ENCODE measurements around the gene RBFOX2. TPM values are rescaled to one million over a fixed set of nuclear protein-coding genes. Genes with fewer than 3 reads are reported as not detected.

Gene RBFOX2
- total RNA-seq, 1 experiment from 2014 or later = 144 TPM

GRCh38 chr22:35728639-35729308 is 299.9 kb downstream of the RBFOX2 start:
- Histone ChIP-seq H3K27ac (no peak overlapping the region), H3K36me3 (no peaks in the 10 kb centered on the region), H3K4me1 (replicated peaks) (no peaks in the 10 kb centered on the region), H3K9me3 (replicated peaks) (no peaks in the 10 kb centered on the region), H3K4me3 (no peak overlapping the region), H3K27me3 (replicated peaks) (no peaks in the 10 kb centered on the region)
- no peak for DNase-seq (ENCODE audit: low read depth in 1 of 2, low spot score in 2 of 2)

DNA sequence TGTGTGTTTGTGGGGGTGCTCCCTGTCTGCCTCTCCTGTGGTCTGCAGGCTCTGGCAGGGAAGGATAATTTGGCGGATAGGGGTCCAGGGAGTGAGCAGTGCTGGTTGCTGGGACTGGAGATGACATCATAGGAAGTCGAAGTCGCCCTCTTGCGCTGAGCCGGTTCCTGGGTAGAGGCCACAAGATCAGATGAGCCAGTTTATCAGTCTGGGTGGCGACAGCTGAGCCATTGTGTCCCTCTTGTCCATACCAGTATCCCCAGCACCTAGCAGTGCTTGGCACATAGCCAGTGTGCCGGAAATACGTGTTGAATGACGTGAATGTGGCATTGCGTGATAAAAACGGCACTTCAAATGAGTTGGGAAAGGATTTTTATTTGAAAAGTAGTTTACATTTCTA is 301.2 kb downstream of the RBFOX2 start:
- Histone ChIP-seq H3K4me3 (no peak overlapping the region), H3K9me3 (replicated peaks) (no peaks in the 10 kb centered on the region)
- DNase-seq (ENCODE audit: low read depth in 1 of 2, low spot score in 2 of 2) = no peak

DNA sequence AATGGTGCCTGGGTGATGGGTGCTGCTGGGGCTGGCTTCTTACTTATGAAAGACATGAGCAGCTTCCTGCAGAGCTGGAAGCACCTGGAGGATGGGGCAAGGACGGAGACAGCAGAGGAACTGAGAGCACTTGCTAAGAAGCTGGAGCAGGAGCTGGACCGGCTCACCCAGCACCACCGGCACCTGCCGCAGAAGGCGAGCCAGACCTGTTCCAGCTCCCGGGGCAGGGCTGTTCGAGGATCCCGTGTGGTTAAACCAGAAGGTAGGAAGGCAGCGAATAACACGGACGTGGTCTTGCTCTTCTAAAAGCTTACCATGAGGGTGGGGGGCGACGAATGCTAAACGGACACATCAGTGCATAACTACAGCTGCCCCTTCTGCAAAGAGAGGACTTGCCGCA is 301.7 kb downstream of the RBFOX2 start:
- Histone ChIP-seq H3K27ac (no peak overlapping the region), H3K9me3 (replicated peaks) (no peaks in the 10 kb centered on the region), H3K27me3 (replicated peaks) (no peaks in the 10 kb centered on the region), H3K4me1 (replicated peaks) (no peaks in the 10 kb centered on the region), H3K4me3 (no peak overlapping the region), H3K36me3 (no peaks in the 10 kb centered on the region)
- DNase-seq (ENCODE audit: low read depth in 1 of 2, low spot score in 2 of 2) = no peak

More for the DNA sequence above, 301.2 kb downstream of the RBFOX2 start:
- no peaks in the 10 kb centered on the region for H3K27me3 ChIP-seq (replicated peaks)
- H3K27ac ChIP-seq = no peak overlapping the region
- H3K4me1 ChIP-seq (replicated peaks) = no peaks in the 10 kb centered on the region
- H3K36me3 ChIP-seq = no peaks in the 10 kb centered on the region

- DNase-seq (ENCODE audit: low read depth in 1 of 2, low spot score in 2 of 2) = no peak
- H3K9me3 ChIP-seq (replicated peaks) = no peaks in the 10 kb centered on the region
- no peak overlapping the region for H3K27ac ChIP-seq
- no peaks in the 10 kb centered on the region for H3K27me3 ChIP-seq (replicated peaks)
- H3K4me3 ChIP-seq = no peak overlapping the region
- H3K4me1 ChIP-seq (replicated peaks) = no peaks in the 10 kb centered on the region
- H3K36me3 ChIP-seq = no peaks in the 10 kb centered on the region
Measured at GRCh38 chr22:35726398-35726797, 302.2 kb downstream of the RBFOX2 start.

GRCh38 chr22:35725521-35725920 is 303.1 kb downstream of the RBFOX2 start:
- no peak overlapping the region for H3K4me3 ChIP-seq
- no peak for DNase-seq (ENCODE audit: low read depth in 1 of 2, low spot score in 2 of 2)
- H3K27ac ChIP-seq = no peak overlapping the region

GRCh38 chr22:35721960-35722359 is 306.7 kb downstream of the RBFOX2 start:
- DNase-seq (ENCODE audit: low read depth in 1 of 2, low spot score in 2 of 2) = no peak
- no peaks in the 10 kb centered on the region for H3K36me3 ChIP-seq
- no peak overlapping the region for H3K4me3 ChIP-seq
- H3K27ac ChIP-seq = no peak overlapping the region
- no peaks in the 10 kb centered on the region for H3K9me3 ChIP-seq (replicated peaks)
- H3K4me1 ChIP-seq (replicated peaks) = no peaks in the 10 kb centered on the region
- no peaks in the 10 kb centered on the region for H3K27me3 ChIP-seq (replicated peaks)

More at GRCh38 chr22:35725521-35725920, 303.1 kb downstream of the RBFOX2 start:
- Histone ChIP-seq H3K27me3 (replicated peaks) (no peaks in the 10 kb centered on the region), H3K9me3 (replicated peaks) (no peaks in the 10 kb centered on the region), H3K36me3 (no peaks in the 10 kb centered on the region), H3K4me1 (replicated peaks) (no peaks in the 10 kb centered on the region)

- no peaks in the 10 kb centered on the region for H3K9me3 ChIP-seq (replicated peaks)
- H3K27me3 ChIP-seq (replicated peaks) = no peaks in the 10 kb centered on the region
- peaks cover 2% of the 10 kb centered on the region; the same call in 1 of the 2 replicates for H3K4me1 ChIP-seq (replicated peaks)
- H3K27ac ChIP-seq = no peak overlapping the region
- no peak for DNase-seq (ENCODE audit: low read depth in 1 of 2, low spot score in 2 of 2)
- H3K36me3 ChIP-seq = no peaks in the 10 kb centered on the region
- no peak overlapping the region for H3K4me3 ChIP-seq
Measured at GRCh38 chr22:35719212-35719875, 309.3 kb downstream of the RBFOX2 start.

DNA sequence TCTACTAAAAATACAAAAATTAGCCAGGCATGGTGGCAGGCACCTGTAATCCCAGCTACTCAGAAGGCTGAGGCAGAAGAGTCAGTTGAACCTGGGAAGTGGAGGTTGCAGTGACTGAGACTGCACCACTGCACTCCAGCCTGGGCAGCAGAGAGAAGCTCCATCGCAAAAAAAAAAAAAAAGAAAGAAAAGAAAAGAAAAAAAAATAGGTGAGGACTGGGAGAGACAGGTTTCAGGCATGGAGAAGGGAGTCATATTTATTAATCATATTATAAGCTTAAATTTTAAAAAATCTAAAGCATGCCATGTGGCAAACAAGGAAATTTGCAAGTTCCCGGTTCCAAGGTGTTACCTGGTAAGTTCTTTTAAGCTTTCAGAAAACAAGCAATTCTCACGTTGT is 311.1 kb downstream of the RBFOX2 start, which contains the start of gene APOL5:
APOL5 (plus strand) TSS at position 301 of the 400 bp plus-strand sequence; CDS start at position 301, 0 bp downstream.
- H3K27me3 ChIP-seq (replicated peaks) = no peaks in the 10 kb centered on the region

GRCh38 chr22:35712672-35713071 is 316.0 kb downstream of the RBFOX2 start:
- peaks cover 5% of the 10 kb centered on the region; the same call in 1 of the 2 replicates for H3K9me3 ChIP-seq (replicated peaks)
- no peaks in the 10 kb centered on the region for H3K36me3 ChIP-seq
- DNase-seq (ENCODE audit: low read depth in 1 of 2, low spot score in 2 of 2) = no peak
- H3K4me3 ChIP-seq = no peak overlapping the region
- no peaks in the 10 kb centered on the region for H3K27me3 ChIP-seq (replicated peaks)
- no peak overlapping the region for H3K27ac ChIP-seq
- H3K4me1 ChIP-seq (replicated peaks) = peaks cover 3% of the 10 kb centered on the region; the same call in 1 of the 2 replicates

More for the DNA sequence above, 311.1 kb downstream of the RBFOX2 start, which contains the start of gene APOL5:
- peaks cover 3% of the 10 kb centered on the region; the same call in 1 of the 2 replicates for H3K4me1 ChIP-seq (replicated peaks)
- DNase-seq (ENCODE audit: low read depth in 1 of 2, low spot score in 2 of 2) = no peak
- no peak within 1 kb of the TSS for H3K4me3 ChIP-seq
- no peak within 1 kb of the TSS for H3K27ac ChIP-seq
- peaks cover 4% of the 10 kb centered on the region; the same call in 1 of the 2 replicates for H3K9me3 ChIP-seq (replicated peaks)
- H3K36me3 ChIP-seq = no peaks in the 10 kb centered on the region

DNA sequence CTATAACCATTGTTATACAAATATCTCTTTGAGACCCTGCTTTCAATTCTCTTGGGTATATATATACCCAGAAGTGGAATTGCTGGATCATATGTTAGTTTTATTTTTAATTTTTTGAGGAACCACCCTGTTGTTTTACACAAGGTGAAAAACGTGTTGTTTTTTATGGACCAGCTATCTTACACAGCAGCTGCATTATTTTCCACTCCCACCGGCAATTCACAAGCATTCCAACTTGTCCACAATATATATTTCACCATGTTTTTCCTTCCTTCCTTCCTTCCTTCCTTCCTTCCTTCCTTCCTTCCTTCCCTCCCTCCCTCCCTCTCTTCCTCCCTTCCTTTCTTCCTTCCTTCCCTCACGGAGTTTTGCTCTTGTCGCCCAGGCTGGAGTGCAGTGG is 317.3 kb downstream of the RBFOX2 start:
- Histone ChIP-seq H3K27me3 (replicated peaks) (no peaks in the 10 kb centered on the region), H3K36me3 (no peaks in the 10 kb centered on the region), H3K4me3 (no peak overlapping the region), H3K9me3 (replicated peaks) (peaks cover 5% of the 10 kb centered on the region; the same call in 1 of the 2 replicates), H3K4me1 (replicated peaks) (peaks cover 3% of the 10 kb centered on the region; the same call in 1 of the 2 replicates), H3K27ac (no peak overlapping the region)
- DNase-seq (ENCODE audit: low read depth in 1 of 2, low spot score in 2 of 2) = no peak

DNA sequence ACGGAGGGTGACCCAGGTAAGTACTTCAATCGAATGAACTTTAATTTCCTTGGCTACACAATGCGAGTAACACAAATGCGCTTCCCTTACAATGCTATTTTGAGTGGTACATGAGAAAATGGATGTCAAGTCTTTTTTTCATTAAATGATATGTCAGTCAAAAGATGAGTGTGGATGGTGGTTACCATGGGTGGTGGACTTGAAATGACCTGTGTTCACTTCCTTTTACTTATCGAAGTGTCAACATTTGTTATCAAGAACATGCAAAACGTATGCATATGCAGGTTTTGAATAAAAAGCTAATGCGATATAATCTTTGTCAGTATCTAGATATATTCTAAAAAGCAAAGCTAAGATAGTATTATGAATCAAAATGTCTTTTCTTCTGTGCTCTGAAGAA is 319.7 kb downstream of the RBFOX2 start:
- peaks cover 13% of the 10 kb centered on the region for H3K4me1 ChIP-seq (replicated peaks)
- H3K36me3 ChIP-seq = no peaks in the 10 kb centered on the region
- H3K27me3 ChIP-seq (replicated peaks) = no peaks in the 10 kb centered on the region
- no peak for DNase-seq (ENCODE audit: low read depth in 1 of 2, low spot score in 2 of 2)
- H3K9me3 ChIP-seq (replicated peaks) = peaks cover 5% of the 10 kb centered on the region; the same call in 1 of the 2 replicates
- H3K4me3 ChIP-seq = no peak overlapping the region
- no peak overlapping the region for H3K27ac ChIP-seq

GRCh38 chr22:35708453-35708852 is 320.2 kb downstream of the RBFOX2 start:
- peaks cover 13% of the 10 kb centered on the region for H3K4me1 ChIP-seq (replicated peaks)
- no peaks in the 10 kb centered on the region for H3K27me3 ChIP-seq (replicated peaks)
- no peak for DNase-seq (ENCODE audit: low read depth in 1 of 2, low spot score in 2 of 2)
- H3K27ac ChIP-seq = no peak overlapping the region
- H3K36me3 ChIP-seq = no peaks in the 10 kb centered on the region
- peaks cover 5% of the 10 kb centered on the region; the same call in 1 of the 2 replicates for H3K9me3 ChIP-seq (replicated peaks)
- H3K4me3 ChIP-seq = no peak overlapping the region

DNA sequence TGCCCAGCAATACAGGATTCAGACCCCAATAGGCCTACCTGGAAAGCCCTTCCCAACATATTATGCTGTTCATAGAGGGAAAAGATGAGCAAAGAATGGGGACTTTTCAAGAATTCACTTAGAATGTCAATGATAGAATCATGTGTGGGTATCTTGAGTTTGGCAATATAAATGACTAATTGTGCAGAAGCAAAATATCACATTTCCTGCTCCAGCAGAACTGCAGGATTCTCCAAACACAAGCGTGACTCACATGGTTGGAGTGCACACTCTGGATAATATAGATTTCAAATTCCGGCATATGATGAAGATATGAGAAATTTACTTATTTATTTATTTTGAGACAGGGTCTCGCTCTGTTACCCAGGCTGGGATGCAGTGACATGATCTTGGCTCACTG is 323.5 kb downstream of the RBFOX2 start:
- DNase-seq (ENCODE audit: low read depth in 1 of 2, low spot score in 2 of 2) = peak in 1 of 2 experiments; percentile 28
- Histone ChIP-seq H3K4me1 (replicated peaks) (peaks cover 13% of the 10 kb centered on the region), H3K4me3 (no peak overlapping the region), H3K27ac (no peak overlapping the region; the same call in 1 of the 2 replicates), H3K36me3 (no peaks in the 10 kb centered on the region), H3K9me3 (replicated peaks) (no peaks in the 10 kb centered on the region), H3K27me3 (replicated peaks) (no peaks in the 10 kb centered on the region)
